ENCODE results near the gene CSTF3.
A peak's percentile ranks its signal among the peaks of the same experiment; 100 is the strongest.

The CSTF3 gene

GRCh38 chr11:33171251-33171650, 10.0 kb upstream of the CSTF3 start:
- Histone ChIP-seq H3K79me2 (ENCODE audit: insufficient read depth, low read length) (no peaks in the 10 kb centered on the region), H3K27ac (ENCODE audit: low read depth, low read length, poor library complexity, severe bottlenecking) (no peak overlapping the region), H3K4me2 (ENCODE audit: low read length) (no peak overlapping the region), H3K9me3 (ENCODE audit: low read length) (no peaks in the 10 kb centered on the region), H3K36me3 (ENCODE audit: insufficient read depth, low read length) (no peaks in the 10 kb centered on the region), H3K9ac (ENCODE audit: low read length) (no peak overlapping the region), H3K9me2 (ENCODE audit: low read depth, low read length) (no peaks in the 10 kb centered on the region), H3K4me3 (ENCODE audit: low read depth, low read length, poor library complexity, severe bottlenecking) (no peak overlapping the region), H3K4me1 (ENCODE audit: insufficient read depth, low read length, severe bottlenecking) (no peaks in the 10 kb centered on the region), H2AFZ (ENCODE audit: low read length) (no peak overlapping the region), H3F3A (ENCODE audit: insufficient read depth, low read length) (no peaks in the 10 kb centered on the region), H4K20me1 (ENCODE audit: insufficient read depth, low read length) (no peaks in the 10 kb centered on the region), H3K27me3 (ENCODE audit: insufficient read depth, low read length) (no peaks in the 10 kb centered on the region)
- TF ChIP-seq EZH2 (IDR thresholded peaks at IDR 0.05; ENCODE audit: borderline replicate concordance, low read length): no peak

DNA sequence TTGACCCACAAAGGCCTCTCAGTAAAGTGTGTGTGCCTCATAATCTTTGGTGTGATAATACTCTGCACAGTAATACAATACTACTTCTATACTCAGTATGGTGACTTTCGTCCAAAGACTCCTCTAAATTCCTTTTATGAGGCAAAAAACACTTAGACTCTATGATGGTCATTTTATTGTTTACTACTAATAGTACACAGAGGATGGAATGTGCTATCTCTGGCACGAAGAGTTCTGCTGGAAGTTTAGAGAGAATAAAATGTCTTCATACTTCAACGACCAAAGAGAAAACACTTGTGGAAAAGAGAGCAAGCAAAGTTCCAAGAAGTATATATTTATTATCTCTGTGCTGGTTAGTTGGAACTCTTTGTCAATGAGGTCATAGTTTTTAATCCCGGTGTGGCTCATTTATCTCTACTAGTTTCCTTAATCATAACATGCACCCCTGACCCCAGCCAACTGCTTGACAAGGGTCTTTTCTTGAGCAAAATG, 7.5 kb upstream of the CSTF3 start:
- Histone ChIP-seq H2AFZ (ENCODE audit: low read length) (no peak overlapping the region), H3K9me3 (ENCODE audit: low read length) (no peaks in the 10 kb centered on the region), H4K20me1 (ENCODE audit: insufficient read depth, low read length) (no peaks in the 10 kb centered on the region), H3F3A (ENCODE audit: insufficient read depth, low read length) (no peaks in the 10 kb centered on the region), H3K4me2 (ENCODE audit: low read length) (no peak overlapping the region), H3K9me2 (ENCODE audit: low read depth, low read length) (no peaks in the 10 kb centered on the region), H3K27me3 (ENCODE audit: insufficient read depth, low read length) (no peaks in the 10 kb centered on the region), H3K79me2 (ENCODE audit: insufficient read depth, low read length) (no peaks in the 10 kb centered on the region), H3K9ac (ENCODE audit: low read length) (no peak overlapping the region), H3K4me1 (ENCODE audit: insufficient read depth, low read length, severe bottlenecking) (no peaks in the 10 kb centered on the region), H3K27ac (ENCODE audit: low read depth, low read length, poor library complexity, severe bottlenecking) (no peak overlapping the region), H3K36me3 (ENCODE audit: insufficient read depth, low read length) (no peaks in the 10 kb centered on the region), H3K4me3 (ENCODE audit: low read depth, low read length, poor library complexity, severe bottlenecking) (no peak overlapping the region)
- TF ChIP-seq EZH2 (IDR thresholded peaks at IDR 0.05; ENCODE audit: borderline replicate concordance, low read length) (no peak), CTCF (IDR thresholded peaks at IDR 0.05; ENCODE audit: low read length) (no peak)

DNA sequence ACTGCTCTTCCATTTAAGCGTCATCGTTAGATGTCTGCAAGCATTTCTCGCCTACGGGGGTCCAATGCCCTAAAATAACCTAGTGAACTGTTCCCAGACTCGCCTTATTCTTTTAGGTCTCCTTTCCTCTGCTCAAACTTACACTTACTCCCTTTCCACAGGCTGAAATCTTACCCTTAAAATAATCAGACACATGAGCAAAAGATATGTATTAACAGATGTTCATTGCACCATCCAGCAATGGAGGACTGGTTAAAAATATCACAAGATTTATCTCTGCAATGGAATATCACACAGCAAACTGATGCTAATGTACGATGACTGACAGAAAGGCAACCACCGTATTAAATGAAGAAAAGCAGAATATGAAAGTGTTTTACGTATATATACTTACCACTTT, 1.6 kb upstream of the CSTF3 start:
- no peaks in the 10 kb centered on the region for H4K20me1 ChIP-seq (ENCODE audit: insufficient read depth, low read length)
- peak overlapping the region; percentile 16; the same call in 1 of the 2 replicates for H3K4me2 ChIP-seq (ENCODE audit: low read length)
- TF ChIP-seq EZH2 (IDR thresholded peaks at IDR 0.05; ENCODE audit: borderline replicate concordance, low read length): no peak
- no peak for TF ChIP-seq CTCF (IDR thresholded peaks at IDR 0.05; ENCODE audit: low read length)
- H3K36me3 ChIP-seq (ENCODE audit: insufficient read depth, low read length): peaks cover 11% of the 10 kb centered on the region; the same call in 1 of the 2 replicates
- H3K4me3 ChIP-seq (ENCODE audit: low read depth, low read length, poor library complexity, severe bottlenecking): no peak overlapping the region
- H3K9me3 ChIP-seq (ENCODE audit: low read length): no peaks in the 10 kb centered on the region
- H3K9me2 ChIP-seq (ENCODE audit: low read depth, low read length): no peaks in the 10 kb centered on the region
- no peak overlapping the region for H3K9ac ChIP-seq (ENCODE audit: low read length)
- peaks cover 35% of the 10 kb centered on the region for H3K79me2 ChIP-seq (ENCODE audit: insufficient read depth, low read length)
- H3F3A ChIP-seq (ENCODE audit: insufficient read depth, low read length): no peaks in the 10 kb centered on the region
- no peak overlapping the region for H3K27ac ChIP-seq (ENCODE audit: low read depth, low read length, poor library complexity, severe bottlenecking)
- no peaks in the 10 kb centered on the region for H3K27me3 ChIP-seq (ENCODE audit: insufficient read depth, low read length)
- H3K4me1 ChIP-seq (ENCODE audit: insufficient read depth, low read length, severe bottlenecking): peaks cover 36% of the 10 kb centered on the region
- H2AFZ ChIP-seq (ENCODE audit: low read length): no peak overlapping the region

- no peak for TF ChIP-seq CTCF (IDR thresholded peaks at IDR 0.05; ENCODE audit: low read length)
- no peak for TF ChIP-seq EZH2 (IDR thresholded peaks at IDR 0.05; ENCODE audit: borderline replicate concordance, low read length)
- Histone ChIP-seq H4K20me1 (ENCODE audit: insufficient read depth, low read length) (no peaks in the 10 kb centered on the region), H3F3A (ENCODE audit: insufficient read depth, low read length) (no peaks in the 10 kb centered on the region), H3K4me1 (ENCODE audit: insufficient read depth, low read length, severe bottlenecking) (peaks cover 38% of the 10 kb centered on the region), H2AFZ (ENCODE audit: low read length) (no peak overlapping the region), H3K27me3 (ENCODE audit: insufficient read depth, low read length) (no peaks in the 10 kb centered on the region), H3K36me3 (ENCODE audit: insufficient read depth, low read length) (peaks cover 19% of the 10 kb centered on the region), H3K9me3 (ENCODE audit: low read length) (no peaks in the 10 kb centered on the region), H3K9ac (ENCODE audit: low read length) (peak overlapping the region; percentile 86), H3K4me3 (ENCODE audit: low read depth, low read length, poor library complexity, severe bottlenecking) (peak overlapping the region; percentile 90), H3K79me2 (ENCODE audit: insufficient read depth, low read length) (peaks cover 57% of the 10 kb centered on the region), H3K27ac (ENCODE audit: low read depth, low read length, poor library complexity, severe bottlenecking) (peak overlapping the region; percentile 46), H3K4me2 (ENCODE audit: low read length) (peak overlapping the region; percentile 98), H3K9me2 (ENCODE audit: low read depth, low read length) (no peaks in the 10 kb centered on the region)
Measured at GRCh38 chr11:33160587-33160986, 693 bp downstream of the CSTF3 start.
